A673 (cell line): ENCODE data around the gene KATNAL2. TPM values are rescaled to one million over a fixed set of nuclear protein-coding genes. Genes with fewer than 3 reads are reported as not detected.

ENCODE experiments used
- BruUV-seq: library from RNA; stranded (reverse); fragments of 400-500 nt; replicated peaks from 2 replicates; lab custom pipeline; 2021; lab: Mats Ljungman, UMichigan
- CTCF ChIA-PET: fragments of 300-600 bp; sonication (Branson Sonifier 250); formaldehyde crosslinking; loops from one replicate; lab custom pipeline; 2022; ENCODE audit warnings: antibody characterized with exemption; lab: Charles Lee
- POLR2A ChIA-PET: fragments of 300-600 bp; sonication (Branson Sonifier 250); formaldehyde crosslinking; loops from one replicate; lab custom pipeline; 2022; ENCODE audit warnings: antibody characterized with exemption; ENCODE audit not compliant: low non-redundant PET; lab: Charles Lee
- DNase-seq: peaks from one replicate; pipeline ENCODE4 v3.0.0-alpha.2; 2015; ENCODE audit warnings: low spot score
- H3K27ac ChIP-seq: fragments of 200-600 bp; sonication (generic); 2 replicates; pipeline ENCODE4 v1.5.1; 2016; ENCODE audit warnings: mixed run types, low read depth, mild to moderate bottlenecking, mixed read lengths, antibody characterized with exemption, low read length; ENCODE audit not compliant: poor library complexity, severe bottlenecking
- H3K27me3 ChIP-seq: fragments of 200-600 bp; sonication (generic); replicated peaks from 2 replicates; pipeline ENCODE4 v1.6.1; 2017; ENCODE audit warnings: mixed run types, low read depth, mild to moderate bottlenecking, mixed read lengths, antibody characterized with exemption, low read length; ENCODE audit not compliant: insufficient read depth, poor library complexity
- H3K36me3 ChIP-seq: fragments of 200-600 bp; sonication (generic); 2 replicates; pipeline ENCODE4 v1.6.1; 2016; ENCODE audit warnings: mixed run types, mild to moderate bottlenecking, mixed read lengths, antibody characterized with exemption, low read length; ENCODE audit not compliant: insufficient read depth, poor library complexity, severe bottlenecking
- H3K4me1 ChIP-seq: fragments of 200-600 bp; sonication (generic); 2 replicates; pipeline ENCODE4 v1.6.1; 2017; ENCODE audit warnings: mixed run types, mild to moderate bottlenecking, mixed read lengths, antibody characterized with exemption, low read length; ENCODE audit not compliant: insufficient read depth, poor library complexity, severe bottlenecking
- H3K4me3 ChIP-seq: fragments of 200-600 bp; sonication (generic); 2 replicates; pipeline ENCODE4 v1.5.1; 2016; ENCODE audit warnings: low read depth, mixed run types, mild to moderate bottlenecking, mixed read lengths, low read length; ENCODE audit not compliant: poor library complexity, severe bottlenecking
- H3K9me3 ChIP-seq: fragments of 200-600 bp; sonication (generic); 2 replicates; pipeline ENCODE4 v1.6.1; 2016; ENCODE audit warnings: mixed run types, low read depth, mild to moderate bottlenecking, mixed read lengths, antibody characterized with exemption, low read length; ENCODE audit not compliant: poor library complexity, severe bottlenecking
- CTCF ChIP-seq: fragments of 300-800, 200-600 bp; sonication (generic); conservative IDR thresholded peaks from 2 replicates; pipeline ENCODE4 v1.5.1; 2017; ENCODE audit warnings: low read depth, mild to moderate bottlenecking, antibody characterized with exemption, low read length, moderate library complexity, mixed read lengths
- EZH2 ChIP-seq: fragments of 200-600 bp; sonication (generic); IDR thresholded peaks from 2 replicates; pipeline ENCODE4 v1.6.1; 2017; ENCODE audit warnings: borderline replicate concordance, low read depth, mild to moderate bottlenecking, mixed read lengths, antibody characterized with exemption, low read length; ENCODE audit not compliant: poor library complexity, severe bottlenecking
- intact Hi-C: fragments of 100-400 bp; cut with micrococcal nuclease; formaldehyde crosslinking; loops from one replicate; pipeline ENCODE4 v1.10.0; 2022; ENCODE audit not compliant: unreplicated experiment
- total RNA-seq: library from RNA; stranded (reverse); gene quantifications from 2 replicates; pipeline ENCODE4 v1.2.3, GENCODE V29; 2021

The KATNAL2 gene
- total RNA-seq, 1 experiment from 2014 or later, result 10.6 TPM

- POLR2A ChIA-PET, result no interaction called here
- no peak for TF ChIP-seq CTCF
- H3K27ac ChIP-seq, result no peak overlapping the region
- no TSS peak for BruUV-seq
- no peak overlapping the region for H3K4me3 ChIP-seq
- H3K4me1 ChIP-seq, result peaks cover 5% of the 10 kb centered on the region
- CTCF ChIA-PET, result no interaction called here
- intact Hi-C loops, result no loop called here
- no peak for DNase-seq
- no peaks in the 10 kb centered on the region for H3K9me3 ChIP-seq
- peaks cover 3% of the 10 kb centered on the region for H3K36me3 ChIP-seq
- H3K27me3 ChIP-seq, result no peaks in the 10 kb centered on the region
Observed at GRCh38 chr18:47143899-47144485, 226.6 kb downstream of the KATNAL2 start.

- Histone ChIP-seq H3K4me3 (no peak overlapping the region), H3K4me1 (peaks cover 11% of the 10 kb centered on the region), H3K9me3 (no peaks in the 10 kb centered on the region), H3K27ac (no peak overlapping the region), H3K36me3 (peaks cover 3% of the 10 kb centered on the region), H3K27me3 (no peaks in the 10 kb centered on the region)
- ChIA-PET POLR2A (no interaction called here), CTCF (no interaction called here)
- DNase-seq, result no peak
- TF ChIP-seq CTCF, result no peak
- TF ChIP-seq EZH2, result no peak
- BruUV-seq, result no TSS peak
- intact Hi-C loops, result no loop called here
Observed at GRCh38 chr18:47146206-47146605, 228.8 kb downstream of the KATNAL2 start.

GRCh38 chr18:47149457-47150028 lies 232.1 kb downstream of the KATNAL2 start:
- DNase-seq, result peak; percentile 12
- BruUV-seq, result TSS peak; percentile 45
- ChIA-PET CTCF (no interaction called here), POLR2A (interaction anchor here (0.6 kb wide), 1 partner anchor 13 kb away, joined by 3 read pairs; no protein-coding TSS in a partner anchor)
- intact Hi-C loops, result no loop called here
- H3K36me3 ChIP-seq, result peaks cover 9% of the 10 kb centered on the region
- TF ChIP-seq CTCF (no peak), EZH2 (no peak)
- H3K4me1 ChIP-seq, result peaks cover 12% of the 10 kb centered on the region
- H3K4me3 ChIP-seq, result peak overlapping the region; percentile 59
- no peaks in the 10 kb centered on the region for H3K9me3 ChIP-seq
- peak overlapping the region; percentile 91 for H3K27ac ChIP-seq
- H3K27me3 ChIP-seq, result no peaks in the 10 kb centered on the region
